GM18502 (cell line): ENCODE data around the gene SEC31B.

Experiments used
- ATAC-seq: cut with Tn5 transposase; IDR thresholded peaks from one replicate; pipeline ENCODE4 v1.9.1; 2021; ENCODE audit warnings: mild to moderate bottlenecking; ENCODE audit not compliant: unreplicated experiment, poor library complexity

SEC31B gene

GRCh38 chr10:100501423-100501822, 18.2 kb downstream of the SEC31B start:
- no peak for ATAC-seq

- no peak for ATAC-seq
Measured at GRCh38 chr10:100498059-100498458, 21.6 kb downstream of the SEC31B start.

DNA sequence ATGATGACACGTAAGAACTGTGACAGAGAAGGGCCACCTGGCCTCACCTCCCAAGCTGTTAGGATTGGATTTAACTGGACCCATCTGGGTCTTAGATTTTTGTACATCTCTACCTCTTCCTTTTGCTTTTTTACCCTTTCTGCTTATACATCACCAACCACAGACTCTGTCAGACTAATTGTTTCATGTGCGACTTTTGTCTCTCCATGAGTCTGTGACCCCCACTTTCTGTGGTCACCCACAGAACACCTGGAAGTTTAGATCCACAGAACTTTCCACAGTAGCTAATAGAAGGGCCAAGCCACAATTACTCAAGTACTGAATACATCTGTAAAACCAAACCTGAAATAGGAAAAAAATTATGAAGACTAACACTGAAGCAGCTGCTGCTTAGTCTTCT, 23.1 kb downstream of the SEC31B start:
- no peak for ATAC-seq

GRCh38 chr10:100490531-100490930, 29.1 kb downstream of the SEC31B start:
- no peak for ATAC-seq

- ATAC-seq = no peak
Measured at GRCh38 chr10:100489396-100489795, 30.3 kb downstream of the SEC31B start.

DNA sequence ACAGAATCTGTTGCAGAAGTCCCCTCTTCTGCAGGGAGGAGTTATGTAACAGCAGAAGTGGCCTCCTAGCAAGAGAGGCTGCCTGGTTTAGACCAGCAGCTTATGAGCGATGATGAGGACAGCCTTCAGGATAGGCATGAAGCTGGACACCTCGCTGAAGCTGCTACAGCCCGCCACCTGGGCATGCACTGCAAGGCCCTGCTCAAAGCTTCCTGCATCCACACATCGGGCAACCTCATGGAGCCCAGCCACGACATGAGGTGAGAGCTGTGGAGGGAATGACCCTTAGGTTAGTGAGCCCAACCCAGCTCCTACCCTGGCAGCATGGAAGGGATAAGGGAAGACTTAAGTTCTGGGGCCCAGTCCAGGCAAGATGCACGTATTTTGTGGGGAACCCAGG, 32.1 kb downstream of the SEC31B start:
- no peak for ATAC-seq

DNA sequence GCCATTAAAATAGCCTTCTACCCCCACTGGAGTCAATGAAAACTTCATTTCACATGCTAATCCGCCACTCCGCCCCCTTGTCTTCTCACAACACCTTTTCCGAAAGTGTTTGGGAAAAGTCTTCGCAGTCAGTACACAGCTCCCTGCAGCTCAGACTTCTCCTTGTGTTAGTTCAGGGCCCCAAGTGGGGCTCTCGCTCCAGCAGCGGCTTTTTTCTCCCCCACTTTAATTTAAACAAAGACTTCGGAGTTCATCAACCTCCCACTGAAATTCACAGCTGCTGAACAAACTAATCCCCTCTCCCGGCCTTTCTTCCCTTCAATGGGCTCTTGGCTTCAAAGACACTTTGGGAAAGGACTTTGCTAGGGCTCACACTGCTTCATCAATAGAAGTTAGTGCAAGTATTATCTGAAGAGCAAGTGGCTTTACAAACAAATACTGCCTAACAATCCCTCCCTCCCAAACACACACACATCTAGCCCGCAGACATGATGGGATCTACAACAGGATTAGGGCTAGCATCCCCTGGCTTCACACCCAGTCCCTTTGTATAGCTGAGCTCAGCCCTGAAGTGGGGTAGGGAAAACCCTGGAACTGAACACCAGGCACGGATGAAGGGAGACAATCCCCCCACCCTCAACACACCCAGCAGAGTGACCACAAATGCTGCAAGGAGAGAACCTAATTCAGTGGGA, 33.7 kb downstream of the SEC31B start:
- no peak for ATAC-seq

DNA sequence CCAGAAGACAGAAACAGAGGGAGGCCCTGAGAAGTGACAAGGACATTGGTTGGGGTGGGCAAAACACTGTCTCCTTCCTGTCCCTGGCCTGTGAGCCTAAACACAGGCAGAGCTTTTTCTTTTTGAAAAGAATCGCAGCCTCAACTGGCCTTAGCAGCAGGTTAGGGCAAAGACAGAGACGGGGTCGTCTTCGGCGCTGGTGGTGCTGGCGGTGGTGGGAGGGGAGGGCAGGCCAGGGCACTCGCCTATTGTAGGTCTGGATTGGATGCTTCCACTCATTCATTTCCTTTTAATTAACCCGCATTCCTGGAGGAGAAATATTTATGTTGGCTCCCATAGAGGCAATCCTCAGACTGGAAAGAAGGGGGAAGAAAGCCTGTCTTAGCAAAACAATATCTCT, 34.3 kb downstream of the SEC31B start:
- no peak for ATAC-seq

DNA sequence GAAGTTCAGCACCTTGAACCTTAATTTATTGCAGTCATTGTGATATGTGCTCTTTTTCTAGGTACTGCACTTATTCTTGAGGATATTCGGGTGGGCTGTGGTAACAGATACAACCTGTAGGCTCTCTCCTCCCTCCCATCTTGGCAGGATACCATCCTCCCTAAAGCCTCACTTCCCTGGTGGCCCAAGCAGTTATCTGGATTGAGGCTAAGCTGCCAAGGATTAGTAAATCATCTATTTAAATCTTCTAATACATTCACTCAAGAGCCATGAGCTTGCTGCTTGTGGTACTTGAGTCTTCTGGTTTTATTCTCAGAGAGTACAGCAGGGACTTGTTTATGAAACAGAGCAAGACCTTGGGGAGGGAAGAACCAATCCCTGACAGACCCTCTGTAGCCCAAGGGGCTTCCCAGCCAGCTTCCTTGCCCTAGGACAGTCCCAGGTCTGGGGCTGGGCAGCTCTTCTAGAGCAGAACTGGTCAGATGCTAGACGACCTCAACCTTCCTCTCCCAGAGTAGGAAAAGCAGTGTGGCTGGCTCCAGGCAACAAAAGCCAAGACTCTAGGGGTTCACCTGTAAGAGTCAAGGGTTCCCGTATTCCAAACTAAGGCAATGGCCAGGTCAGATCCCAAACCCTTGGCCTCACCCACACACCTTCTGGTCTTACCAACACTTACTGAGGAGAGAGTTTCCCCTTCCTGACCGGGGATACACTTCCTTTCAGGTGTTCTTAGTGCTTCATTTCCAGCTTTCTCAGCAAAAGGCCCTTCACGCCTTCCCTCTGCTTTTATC, 35.6 kb downstream of the SEC31B start:
- no peak for ATAC-seq

- ATAC-seq = no peak
Measured at GRCh38 chr10:100482834-100483185, 36.9 kb downstream of the SEC31B start.

- peak; percentile 34 for ATAC-seq
Measured at GRCh38 chr10:100482181-100482833, 37.4 kb downstream of the SEC31B start.

GRCh38 chr10:100481462-100482081, 38.1 kb downstream of the SEC31B start:
- peak; percentile 98 for ATAC-seq

DNA sequence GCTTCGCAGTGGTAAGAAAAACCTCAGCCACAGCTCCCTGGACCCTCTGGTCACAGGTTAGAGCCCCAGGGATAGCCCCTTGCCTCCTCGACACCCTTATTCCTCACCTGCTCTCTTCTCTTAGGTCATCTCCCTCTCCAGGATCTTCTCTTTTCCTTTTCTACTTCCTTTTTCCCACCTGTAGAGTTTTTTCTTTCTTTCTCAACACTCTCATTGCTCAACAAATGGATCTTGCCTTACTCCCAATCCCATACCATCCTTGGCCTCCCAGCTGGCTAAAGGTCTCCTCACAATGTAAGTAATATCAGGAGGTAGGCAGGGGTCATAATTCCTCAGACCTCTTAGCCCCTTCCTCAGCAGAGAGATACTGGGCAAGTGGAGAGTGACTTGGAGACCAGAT, 39.7 kb downstream of the SEC31B start:
- no peak for ATAC-seq

GRCh38 chr10:100479037-100479436, 40.6 kb downstream of the SEC31B start:
- ATAC-seq = no peak

DNA sequence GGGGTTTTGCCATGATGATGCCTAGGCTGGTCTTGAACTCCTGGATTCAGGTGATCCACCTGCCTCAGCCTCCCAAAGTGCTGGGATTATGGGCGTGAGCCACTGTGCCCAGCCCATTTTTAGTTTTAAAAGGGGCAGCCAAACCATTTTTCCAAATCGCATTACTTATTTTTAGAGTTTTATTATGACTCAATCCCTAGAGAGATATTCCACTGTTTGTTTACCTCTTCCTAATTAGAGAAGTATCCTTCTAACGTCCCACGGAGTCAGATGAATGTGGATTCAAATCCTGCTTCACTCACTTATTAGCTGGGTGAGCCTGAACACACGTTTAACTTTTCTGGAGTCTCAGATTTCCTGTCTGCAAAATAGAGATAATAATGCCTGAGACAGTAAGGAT, 41.7 kb downstream of the SEC31B start:
- no peak for ATAC-seq

DNA sequence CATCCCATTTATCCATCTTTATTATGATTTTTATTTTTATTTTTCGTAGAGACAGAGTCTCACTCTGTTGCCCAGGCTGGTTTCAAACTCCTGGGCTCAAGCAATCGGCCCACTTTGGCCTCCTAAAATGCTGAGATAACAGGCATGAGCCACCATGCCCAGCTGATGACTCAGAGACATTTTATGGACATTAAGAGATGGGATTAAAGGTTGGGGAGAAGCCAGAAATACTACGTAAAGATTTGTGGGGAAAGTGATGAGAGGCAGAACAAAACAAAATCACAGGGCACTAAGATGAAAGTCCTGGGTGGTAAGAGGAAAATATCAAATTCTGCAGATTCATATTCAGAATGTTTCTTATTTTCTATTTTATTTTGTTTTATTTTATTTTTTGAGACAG, 49.3 kb downstream of the SEC31B start:
- no peak for ATAC-seq

DNA sequence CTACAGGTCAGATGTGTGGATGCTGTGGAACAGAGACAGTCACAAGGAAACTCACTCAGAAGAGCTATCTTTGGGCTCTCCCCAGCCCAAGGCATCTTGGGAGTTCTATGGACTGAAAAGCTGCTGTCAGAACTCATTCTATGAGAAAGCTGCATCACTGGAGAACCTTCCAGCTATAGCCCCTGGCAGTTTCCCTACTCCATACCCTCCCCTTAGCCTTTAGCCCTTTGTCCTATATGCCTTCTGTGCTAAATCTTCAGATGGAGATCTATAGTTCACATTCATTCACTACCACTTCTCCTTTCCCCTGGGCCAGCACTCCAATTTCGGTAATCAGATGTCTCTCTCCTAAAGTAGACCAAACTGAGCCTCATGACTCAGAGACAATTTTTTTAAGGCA, 49.9 kb downstream of the SEC31B start:
- no peak for ATAC-seq

- ATAC-seq = no peak
Measured at GRCh38 chr10:100468978-100469377, 50.7 kb downstream of the SEC31B start.

DNA sequence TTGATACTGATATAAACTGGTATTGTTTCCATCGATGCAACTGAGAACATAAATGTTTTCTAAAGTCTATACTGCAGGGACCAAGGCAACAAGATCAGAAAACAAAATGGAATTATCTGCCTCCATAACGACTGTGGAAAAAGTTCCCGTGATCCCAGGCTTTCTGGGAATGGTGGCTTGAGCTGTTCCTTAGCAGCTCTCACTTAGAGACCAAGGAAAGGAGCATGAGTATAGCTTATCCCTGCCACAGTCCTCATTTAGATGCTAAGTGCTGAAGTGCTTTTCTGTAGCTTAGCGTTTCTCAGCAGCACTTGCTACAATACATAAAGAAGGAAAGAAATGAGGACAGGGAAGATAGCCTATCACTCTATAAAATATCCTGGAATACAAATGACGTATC, 51.3 kb downstream of the SEC31B start:
- no peak for ATAC-seq

GRCh38 chr10:100462709-100463108, 57.0 kb downstream of the SEC31B start, which contains the start of gene WNT8B:
TSS of gene WNT8B (plus strand) at chr10:100463009. CDS start at chr10:100463169, 160 bp downstream.
- no peak for ATAC-seq

DNA sequence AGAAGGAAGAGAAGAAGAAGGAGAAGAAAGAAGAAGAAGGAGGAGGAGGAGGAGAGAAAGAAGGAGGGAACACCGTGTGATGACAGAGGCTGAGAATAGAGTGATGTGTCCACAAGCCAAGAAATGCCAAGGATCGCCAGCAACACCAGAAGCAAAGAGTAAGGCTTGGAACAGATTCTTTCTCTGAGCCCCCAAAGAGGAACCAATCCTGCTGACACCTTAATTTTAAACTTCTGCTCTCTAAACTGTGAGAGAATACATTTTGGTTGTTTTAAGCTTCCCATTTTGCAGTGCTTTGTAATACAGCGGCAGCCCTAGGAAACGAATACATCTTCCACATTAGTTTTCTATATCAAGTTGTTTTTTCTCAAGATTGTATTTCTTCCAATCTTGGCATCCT, 70.7 kb downstream of the SEC31B start:
- no peak for ATAC-seq
